Natural killer cell treated with Interleukin-12 subunit alpha and Interleukin-12 subunit beta and Interleukin-15 and Interleukin-18, amount 100 ng/mL, for 72 hours (primary cell): Measurements from ENCODE around the gene AQP3. TPM values are rescaled to one million over a fixed set of nuclear protein-coding genes. Genes with fewer than 3 reads are reported as not detected.
"Not testable (repeated sequence)": the region's sequence is repeated elsewhere in the genome, so short reads cannot be mapped to it uniquely, and the experiment has no call there.

Experiments
- ATAC-seq, 2 donors: fragments of 150-1000 bp; cut with Tn5 transposase in 1 of 2; sonication (Bioruptor Pico), chemical (Tn5 transposase) in 1 of 2; 2 replicates each; pipeline ENCODE4 v1.10.0; 2021
- DNase-seq: peaks from one replicate; pipeline ENCODE4 v3.0.0; 2022; ENCODE audit warnings: low spot score
- H3K27ac Mint-ChIP-seq, 2 donors: 1 replicate in 1 of 2; 2 replicates in 1 of 2; pipeline ENCODE4 v1.8.0; 2022; ENCODE audit warnings: mixed read lengths in 2 of 2, mild to moderate bottlenecking in 1 of 2, moderate library complexity in 1 of 2
- H3K27me3 Mint-ChIP-seq, 2 donors: 1 replicate in 1 of 2; 2 replicates in 1 of 2; pipeline ENCODE4 v1.8.0; 2022; ENCODE audit warnings: mixed read lengths in 2 of 2
- H3K36me3 Mint-ChIP-seq: one replicate; pipeline ENCODE4 v1.8.0; 2022; ENCODE audit warnings: mixed read lengths
- H3K4me1 Mint-ChIP-seq, 2 donors: 1 replicate in 1 of 2; 2 replicates in 1 of 2; pipeline ENCODE4 v1.8.0; 2022; ENCODE audit warnings: low read depth in 2 of 2, mixed read lengths in 2 of 2, mild to moderate bottlenecking in 1 of 2
- H3K4me3 Mint-ChIP-seq: one replicate; pipeline ENCODE4 v1.8.0; 2022; ENCODE audit warnings: mixed read lengths
- H3K9me3 Mint-ChIP-seq: 2 replicates; pipeline ENCODE4 v1.8.0; 2022; ENCODE audit warnings: mixed read lengths
- total RNA-seq, 2 donors: library from RNA; stranded (reverse); gene quantifications; one replicate each; pipeline ENCODE4 v1.2.3, GENCODE V29; 2022

The AQP3 gene
- total RNA-seq, 2 donors from 2014 or later = 1.4 to 1.9 TPM

- Mint-ChIP-seq H3K36me3 (no peaks in the 10 kb centered on the region), H3K4me3 (no peak overlapping the region), H3K4me1 (peaks cover 7 to 8% of the 10 kb centered on the region in 2 donors), H3K9me3 (no peaks in the 10 kb centered on the region), H3K27ac (no peak overlapping the region), H3K27me3 (no peaks in the 10 kb centered on the region)
- no peak for ATAC-seq
- no peak for DNase-seq
Measured at GRCh38 chr9:33455945-33456344, 8.6 kb upstream of the AQP3 start.

- not testable (repeated sequence) for H3K4me3 Mint-ChIP-seq, DNase-seq, H3K27me3 Mint-ChIP-seq, H3K27ac Mint-ChIP-seq, H3K9me3 Mint-ChIP-seq, H3K36me3 Mint-ChIP-seq, H3K4me1 Mint-ChIP-seq, ATAC-seq
Measured at GRCh38 chr9:33455456-33455855, 8.1 kb upstream of the AQP3 start.

- H3K9me3 Mint-ChIP-seq, H3K4me1 Mint-ChIP-seq, H3K36me3 Mint-ChIP-seq, H3K27ac Mint-ChIP-seq, H3K27me3 Mint-ChIP-seq, ATAC-seq, H3K4me3 Mint-ChIP-seq, DNase-seq: not testable (repeated sequence)
Measured at GRCh38 chr9:33454661-33455026, 7.3 kb upstream of the AQP3 start.

GRCh38 chr9:33453999-33454660 lies 6.7 kb upstream of the AQP3 start:
- ATAC-seq (no peak), DNase-seq (no peak)
- Mint-ChIP-seq H3K9me3 (no peaks in the 10 kb centered on the region), H3K27me3 (no peaks in the 10 kb centered on the region), H3K4me3 (no peak overlapping the region), H3K36me3 (no peaks in the 10 kb centered on the region), H3K27ac (no peak overlapping the region), H3K4me1 (peaks cover 7 to 8% of the 10 kb centered on the region in 2 donors)

- no peak overlapping the region for H3K4me3 Mint-ChIP-seq
- ATAC-seq (no peak), DNase-seq (no peak)
- no peaks in the 10 kb centered on the region for H3K27me3 Mint-ChIP-seq
- no peaks in the 10 kb centered on the region for H3K36me3 Mint-ChIP-seq
- H3K27ac Mint-ChIP-seq = no peak overlapping the region
- no peaks in the 10 kb centered on the region for H3K9me3 Mint-ChIP-seq
- H3K4me1 Mint-ChIP-seq = peaks cover 5 to 6% of the 10 kb centered on the region in 2 donors
Measured at GRCh38 chr9:33453286-33453860, 6.0 kb upstream of the AQP3 start.

- no peak overlapping the region for H3K4me3 Mint-ChIP-seq
- no peak overlapping the region for H3K27ac Mint-ChIP-seq
- DNase-seq = peak; percentile 66
- ATAC-seq = peak; percentile 51 to 73
- H3K36me3 Mint-ChIP-seq = no peaks in the 10 kb centered on the region
- H3K27me3 Mint-ChIP-seq = no peaks in the 10 kb centered on the region
- H3K9me3 Mint-ChIP-seq = no peaks in the 10 kb centered on the region
- peaks cover 8 to 9% of the 10 kb centered on the region in 2 donors for H3K4me1 Mint-ChIP-seq
Measured at GRCh38 chr9:33452828-33453271, 5.5 kb upstream of the AQP3 start.

- Mint-ChIP-seq H3K4me1 (peaks cover 27% of the 10 kb centered on the region in 2 donors), H3K4me3 (no peak overlapping the region), H3K27me3 (no peaks in the 10 kb centered on the region), H3K9me3 (no peaks in the 10 kb centered on the region), H3K27ac (no peak overlapping the region), H3K36me3 (no peaks in the 10 kb centered on the region)
- no peak for DNase-seq
- no peak for ATAC-seq
Measured at GRCh38 chr9:33450621-33451146, 3.3 kb upstream of the AQP3 start.

GRCh38 chr9:33449715-33450114 lies 2.3 kb upstream of the AQP3 start:
- Mint-ChIP-seq H3K27me3 (no peaks in the 10 kb centered on the region), H3K4me3 (no peak overlapping the region), H3K4me1 (peaks cover 32 to 35% of the 10 kb centered on the region in 2 donors), H3K9me3 (no peaks in the 10 kb centered on the region), H3K36me3 (no peaks in the 10 kb centered on the region), H3K27ac (no peak overlapping the region)
- no peak for ATAC-seq
- no peak for DNase-seq

GRCh38 chr9:33447799-33448553 lies 583 bp upstream of the AQP3 start:
- no peak for DNase-seq
- Mint-ChIP-seq H3K36me3 (no peaks in the 10 kb centered on the region), H3K9me3 (no peaks in the 10 kb centered on the region), H3K4me1 (peaks cover 32 to 35% of the 10 kb centered on the region in 2 donors), H3K27ac (peak overlapping the region in 1 of 2 donors; percentile 94), H3K27me3 (no peaks in the 10 kb centered on the region), H3K4me3 (peak overlapping the region; percentile 76)
- ATAC-seq = peak in 1 of 2 donors; percentile 48

GRCh38 chr9:33446240-33446945 lies 1.0 kb downstream of the AQP3 start:
- Mint-ChIP-seq H3K27ac (peak overlapping the region; percentile 84 to 94), H3K4me1 (peaks cover 27 to 35% of the 10 kb centered on the region in 2 donors), H3K27me3 (no peaks in the 10 kb centered on the region), H3K9me3 (no peaks in the 10 kb centered on the region), H3K36me3 (no peaks in the 10 kb centered on the region), H3K4me3 (peak overlapping the region; percentile 92)
- ATAC-seq (peak; percentile 87 to 88), DNase-seq (peak; percentile 67)

GRCh38 chr9:33445389-33446239 lies 1.8 kb downstream of the AQP3 start:
- Mint-ChIP-seq H3K9me3 (no peaks in the 10 kb centered on the region), H3K36me3 (no peaks in the 10 kb centered on the region), H3K4me1 (peaks cover 27 to 35% of the 10 kb centered on the region in 2 donors), H3K27ac (peak overlapping the region; percentile 84 to 94), H3K27me3 (no peaks in the 10 kb centered on the region), H3K4me3 (peak overlapping the region; percentile 92)
- DNase-seq (no peak), ATAC-seq (no peak)

GRCh38 chr9:33443464-33444154 lies 3.8 kb downstream of the AQP3 start:
- no peaks in the 10 kb centered on the region for H3K9me3 Mint-ChIP-seq
- H3K27ac Mint-ChIP-seq = no peak overlapping the region
- H3K36me3 Mint-ChIP-seq = no peaks in the 10 kb centered on the region
- DNase-seq = no peak
- peaks cover 27 to 35% of the 10 kb centered on the region in 2 donors for H3K4me1 Mint-ChIP-seq
- H3K4me3 Mint-ChIP-seq = no peak overlapping the region
- no peak for ATAC-seq
- H3K27me3 Mint-ChIP-seq = no peaks in the 10 kb centered on the region
